WTC11 (cell line): ENCODE measurements around the gene IL17RC. TPM values are rescaled to one million over a fixed set of nuclear protein-coding genes. Genes with fewer than 3 reads are reported as not detected.
A peak's percentile ranks its signal among the peaks of the same experiment; 100 is the strongest.

Experiments used
- ATAC-seq: fragments of 200-7000 bp; cut with Tn5 transposase; 2 replicates; pipeline ENCODE4 v1.10.0; 2021; ENCODE audit warnings: mild to moderate bottlenecking, moderate library complexity
- CTCF ChIA-PET: fragments of 300-600 bp; sonication (Branson Sonifier 250); formaldehyde crosslinking; loops from one replicate; lab custom pipeline; 2021; ENCODE audit warnings: antibody characterized with exemption; lab: Charles Lee
- POLR2A ChIA-PET: fragments of 350-600 bp; sonication (Branson Sonifier 250); formaldehyde crosslinking; loops from one replicate; lab custom pipeline; 2021; ENCODE audit warnings: antibody characterized with exemption; lab: Charles Lee
- DNase-seq: peaks from one replicate; pipeline ENCODE4 v3.0.0; 2021; ENCODE audit warnings: low spot score
- H3K27ac Mint-ChIP-seq: 2 replicates; pipeline ENCODE4 v1.8.0; 2021; ENCODE audit warnings: mixed read lengths
- H3K27me3 Mint-ChIP-seq: 2 replicates; pipeline ENCODE4 v1.8.0; 2021; ENCODE audit warnings: low read depth, mild to moderate bottlenecking, moderate library complexity, mixed read lengths
- H3K36me3 Mint-ChIP-seq: 2 replicates; pipeline ENCODE4 v1.8.0; 2021; ENCODE audit warnings: mixed read lengths
- H3K4me1 Mint-ChIP-seq: 2 replicates; pipeline ENCODE4 v1.8.0; 2022; ENCODE audit warnings: mixed read lengths
- H3K4me3 Mint-ChIP-seq: 2 replicates; pipeline ENCODE4 v1.8.0; 2021; ENCODE audit warnings: mild to moderate bottlenecking, moderate library complexity, mixed read lengths
- H3K9me3 Mint-ChIP-seq: 2 replicates; pipeline ENCODE4 v1.8.0; 2021; ENCODE audit warnings: mixed read lengths
- MXD4 ChIP-seq: fragments of 250-450 bp; sonication (Bioruptor Pico); IDR thresholded peaks from 2 replicates; pipeline ENCODE4 v1.8.0; 2021; ENCODE audit warnings: mild to moderate bottlenecking, moderate library complexity, borderline replicate concordance
- USF2 ChIP-seq: sonication (generic); formaldehyde crosslinking; IDR thresholded peaks from 2 replicates; pipeline ENCODE4 v1.8.1; 2023; ENCODE audit warnings: mild to moderate bottlenecking, missing genetic modification reagents, moderate library complexity
- ZNF121 ChIP-seq: sonication (generic); formaldehyde crosslinking; IDR thresholded peaks from 2 replicates; pipeline ENCODE4 v1.8.0; 2023; ENCODE audit warnings: missing genetic modification reagents
- total RNA-seq: library from RNA; stranded (reverse); gene quantifications from 3 replicates; pipeline ENCODE4 v1.2.3, GENCODE V29; 2021

The IL17RC gene
- total RNA-seq, 1 experiment from 2014 or later, result 10.1 TPM

GRCh38 chr3:9980251-9980650 lies 63.4 kb downstream of the IL17RC start:
- H3K27me3 Mint-ChIP-seq, result no peaks in the 10 kb centered on the region
- POLR2A ChIA-PET, result interaction anchor here (0.9 kb wide), 1 partner anchor 16 kb away, joined by 3 read pairs; no protein-coding TSS in a partner anchor
- peaks cover 14% of the 10 kb centered on the region for H3K36me3 Mint-ChIP-seq
- H3K27ac Mint-ChIP-seq, result no peak overlapping the region
- ATAC-seq, result no peak
- H3K9me3 Mint-ChIP-seq, result no peaks in the 10 kb centered on the region
- CTCF ChIA-PET, result no interaction called here
- H3K4me3 Mint-ChIP-seq, result no peak overlapping the region
- TF ChIP-seq MXD4 (CRISPR knock-in tag), result no peak
- 0 out of 2 replicates have a peak, but pooled peaks have one; percentile 28 for TF ChIP-seq ZNF121 (CRISPR knock-in tag)
- TF ChIP-seq USF2 (CRISPR knock-in tag), result no peak
- TF ChIP-seq, all 79 proteins: peak for 1
- no peaks in the 10 kb centered on the region for H3K4me1 Mint-ChIP-seq
- no peak for DNase-seq

Other genes with a start within 250 kb of the IL17RC start
- gene CPNE9, start 213.3 kb upstream of the IL17RC start, total RNA-seq, result 3.2 to 6.6 TPM (median 6.0 TPM) in 3 replicates
- 20.4 to 22.8 TPM (median 21.4 TPM) in 3 replicates for gene BRPF1, start 185.4 kb upstream of the IL17RC start, total RNA-seq
- 23.6 to 27.3 TPM (median 26.7 TPM) in 3 replicates for gene OGG1, start 167.1 kb upstream of the IL17RC start, total RNA-seq
- gene CAMK1, start 147.2 kb upstream of the IL17RC start, total RNA-seq, result 3.1 to 6.6 TPM (median 5.9 TPM) in 3 replicates
- 49.0 to 57.9 TPM (median 55.9 TPM) in 3 replicates for gene TADA3, start 124.6 kb upstream of the IL17RC start, total RNA-seq
- gene ARPC4, start 124.0 kb upstream of the IL17RC start, total RNA-seq, result 127 to 143 TPM (median 133 TPM) in 3 replicates
- 11.1 to 14.7 TPM (median 12.3 TPM) in 3 replicates for gene TTLL3, start 106.8 kb upstream of the IL17RC start, total RNA-seq
- gene RPUSD3, start 73.1 kb upstream of the IL17RC start, total RNA-seq, result 83.0 to 95.5 TPM (median 90.8 TPM) in 3 replicates
- not detected in 3 replicates for gene CIDEC, start 36.8 kb upstream of the IL17RC start, total RNA-seq
- 25.6 to 30.1 TPM (median 28.7 TPM) in 3 replicates for gene JAGN1, start 26.5 kb upstream of the IL17RC start, total RNA-seq
- gene IL17RE, start 14.2 kb upstream of the IL17RC start, total RNA-seq, result 3.0 to 4.2 TPM (median 4.0 TPM) in 3 replicates
- 18.8 to 36.2 TPM (median 35.9 TPM) in 3 replicates for gene CRELD1, start 16.7 kb downstream of the IL17RC start, total RNA-seq
- 9.2 to 11.5 TPM (median 11.4 TPM) in 3 replicates for gene PRRT3, start 35.3 kb downstream of the IL17RC start, total RNA-seq
- gene EMC3, start 69.7 kb downstream of the IL17RC start, total RNA-seq, result 38.0 to 43.8 TPM (median 42.1 TPM) in 3 replicates
- 69.6 to 73.5 TPM (median 73.1 TPM) in 3 replicates for gene FANCD2, start 109.3 kb downstream of the IL17RC start, total RNA-seq
- not detected in 3 replicates for gene FANCD2OS, start 191.2 kb downstream of the IL17RC start, total RNA-seq
- gene BRK1, start 198.6 kb downstream of the IL17RC start, total RNA-seq, result 107 to 121 TPM (median 117 TPM) in 3 replicates
- gene VHL, start 224.7 kb downstream of the IL17RC start, total RNA-seq, result 49.5 to 51.3 TPM (median 50.7 TPM) in 3 replicates
- gene IRAK2, start 247.8 kb downstream of the IL17RC start, total RNA-seq, result 0.71 to 1.4 TPM (median 0.73 TPM) in 3 replicates